HEK293 (cell line): Measurements from ENCODE around the gene BCDIN3D.

Experiments used
- KLF8 ChIP-seq: fragments of 450-650 bp; formaldehyde crosslinking; IDR thresholded peaks from 2 replicates; pipeline ENCODE4 v1.5.1; 2016; ENCODE audit warnings: missing biosample characterization, missing genetic modification characterization
- PRDM2 ChIP-seq: fragments of 450-650 bp; formaldehyde crosslinking; IDR thresholded peaks from 2 replicates; pipeline ENCODE4 v1.5.1; 2016; ENCODE audit warnings: missing biosample characterization, missing genetic modification characterization, borderline replicate concordance
- PRDM4 ChIP-seq: fragments of 450-650 bp; formaldehyde crosslinking; IDR thresholded peaks from 2 replicates; pipeline ENCODE4 v1.5.1; 2017; ENCODE audit warnings: missing biosample characterization, missing genetic modification characterization
- REST ChIP-seq: fragments of 450-650 bp; formaldehyde crosslinking; IDR thresholded peaks from 2 replicates; pipeline ENCODE4 v1.5.1; 2016; ENCODE audit warnings: missing biosample characterization, missing genetic modification characterization
- SALL2 ChIP-seq: fragments of 450-650 bp; formaldehyde crosslinking; IDR thresholded peaks from 2 replicates; pipeline ENCODE4 v1.5.0; 2017; ENCODE audit warnings: missing biosample characterization, mild to moderate bottlenecking, missing genetic modification characterization, borderline replicate concordance
- ZBTB8A ChIP-seq: fragments of 450-650 bp; formaldehyde crosslinking; IDR thresholded peaks from 2 replicates; pipeline ENCODE4 v1.5.1; 2016; ENCODE audit warnings: missing biosample characterization, missing genetic modification characterization
- ZNF132 ChIP-seq: fragments of 450-650 bp; formaldehyde crosslinking; IDR thresholded peaks from 2 replicates; pipeline ENCODE4 v1.5.1; 2017; ENCODE audit warnings: missing biosample characterization, missing genetic modification characterization, borderline replicate concordance
- ZNF148 ChIP-seq: fragments of 450-650 bp; formaldehyde crosslinking; IDR thresholded peaks from 2 replicates; pipeline ENCODE4 v1.5.0; 2017; ENCODE audit warnings: missing biosample characterization, missing genetic modification characterization, borderline replicate concordance
- ZNF202 ChIP-seq: fragments of 450-650 bp; formaldehyde crosslinking; IDR thresholded peaks from 2 replicates; pipeline ENCODE4 v1.5.1; 2016; ENCODE audit warnings: missing biosample characterization, missing genetic modification characterization, borderline replicate concordance
- ZNF211 ChIP-seq: fragments of 450-650 bp; formaldehyde crosslinking; IDR thresholded peaks from 2 replicates; pipeline ENCODE4 v1.5.1; 2016; ENCODE audit warnings: low read depth, missing biosample characterization, missing genetic modification characterization
- ZNF266 ChIP-seq: fragments of 450-650 bp; formaldehyde crosslinking; IDR thresholded peaks from 2 replicates; pipeline ENCODE4 v1.5.1; 2016; ENCODE audit warnings: missing biosample characterization, missing genetic modification characterization, low read depth
- ZNF302 ChIP-seq: fragments of 450-650 bp; formaldehyde crosslinking; IDR thresholded peaks from 2 replicates; pipeline ENCODE4 v1.5.1; 2016; ENCODE audit warnings: missing biosample characterization, missing genetic modification characterization, low read depth
- ZNF324 ChIP-seq: fragments of 450-650 bp; formaldehyde crosslinking; IDR thresholded peaks from 2 replicates; pipeline ENCODE4 v1.5.1; 2016; ENCODE audit warnings: missing biosample characterization, missing genetic modification characterization
- ZNF391 ChIP-seq: fragments of 450-650 bp; formaldehyde crosslinking; IDR thresholded peaks from 2 replicates; pipeline ENCODE4 v1.5.1; 2016; ENCODE audit warnings: low read depth, missing biosample characterization, missing genetic modification characterization, borderline replicate concordance
- ZNF404 ChIP-seq: fragments of 450-650 bp; formaldehyde crosslinking; IDR thresholded peaks from 2 replicates; pipeline ENCODE4 v1.5.1; 2017; ENCODE audit warnings: missing biosample characterization, missing genetic modification characterization
- ZNF426 ChIP-seq: fragments of 450-650 bp; formaldehyde crosslinking; IDR thresholded peaks from 2 replicates; pipeline ENCODE4 v1.5.1; 2017; ENCODE audit warnings: missing biosample characterization, missing genetic modification characterization, mild to moderate bottlenecking, inconsistent platforms, moderate library complexity
- ZNF555 ChIP-seq: fragments of 450-650 bp; formaldehyde crosslinking; conservative IDR thresholded peaks from 2 replicates; pipeline ENCODE4 v1.5.1; 2017; ENCODE audit warnings: missing biosample characterization, mild to moderate bottlenecking, missing genetic modification characterization, inconsistent platforms
- ZNF623 ChIP-seq: fragments of 450-650 bp; formaldehyde crosslinking; IDR thresholded peaks from 2 replicates; pipeline ENCODE4 v1.5.1; 2016; ENCODE audit warnings: missing biosample characterization, missing genetic modification characterization
- ZNF639 ChIP-seq: fragments of 450-650 bp; formaldehyde crosslinking; IDR thresholded peaks from 2 replicates; pipeline ENCODE4 v1.5.1; 2016; ENCODE audit warnings: missing biosample characterization, missing genetic modification characterization
- ZNF76 ChIP-seq: fragments of 450-650 bp; formaldehyde crosslinking; IDR thresholded peaks from 2 replicates; pipeline ENCODE4; 2016; ENCODE audit warnings: low read depth, missing biosample characterization, missing genetic modification characterization, borderline replicate concordance

The BCDIN3D gene

GRCh38 chr12:49868952-49869815 lies 26.3 kb upstream of the BCDIN3D start (continued):
- TF ChIP-seq REST (tag by site-specific recombination) (peak; percentile 44; the same call in 1 of the 2 replicates), PRDM2 (tag by site-specific recombination) (no peak), ZBTB8A (tag by site-specific recombination) (peak; percentile 99), ZNF324 (tag by site-specific recombination) (peak; percentile 80), ZNF148 (tag by site-specific recombination) (no peak), ZNF211 (tag by site-specific recombination) (no peak), ZNF302 (tag by site-specific recombination) (no peak), ZNF132 (tag by site-specific recombination) (no peak), ZNF404 (tag by site-specific recombination) (no peak), ZNF639 (peak; percentile 66; the same call in 1 of the 2 replicates), ZNF202 (tag by site-specific recombination) (no peak), ZNF426 (tag by site-specific recombination) (no peak), ZNF266 (no peak), KLF8 (tag by site-specific recombination) (peak; percentile 18; the same call in 1 of the 2 replicates), ZNF391 (tag by site-specific recombination) (no peak), ZNF623 (tag by site-specific recombination) (no peak), PRDM4 (peak; percentile 71; the same call in 1 of the 2 replicates), ZNF555 (no peak), SALL2 (tag by site-specific recombination) (no peak), ZNF76 (tag by site-specific recombination) (peak; percentile 48; the same call in 1 of the 2 replicates)
